Fibroblast of the aortic adventitia (primary cell): ENCODE measurements around the gene CXXC4. TPM values are rescaled to one million over a fixed set of nuclear protein-coding genes. Genes with fewer than 3 reads are reported as not detected.

Experiments used
- DNase-seq: peaks from one replicate; pipeline ENCODE4 v3.0.0-alpha.2; 2010; ENCODE audit warnings: low read depth
- H3K4me3 ChIP-seq: 2 replicates; pipeline ENCODE4 v1.5.1; 2011; ENCODE audit warnings: low read depth, mild to moderate bottlenecking, control low read depth, low read length, moderate library complexity
- total RNA-seq: library from RNA; depleted of rRNA; stranded (reverse); fragments of >200 nt; gene quantifications from 2 replicates; pipeline ENCODE4 v1.2.3, GENCODE V29; 2012; ENCODE audit warnings: low replicate concordance
- TF ChIP-seq, protein P1 (sequence below): IDR thresholded peaks from 2 replicates; pipeline ENCODE4 v1.5.1; 2011; ENCODE audit warnings: mild to moderate bottlenecking, low read length, control low read depth, inconsistent platforms; ENCODE audit not compliant: insufficient read depth

The CXXC4 gene
- total RNA-seq, 1 donor = under 0.01 TPM

DNA sequence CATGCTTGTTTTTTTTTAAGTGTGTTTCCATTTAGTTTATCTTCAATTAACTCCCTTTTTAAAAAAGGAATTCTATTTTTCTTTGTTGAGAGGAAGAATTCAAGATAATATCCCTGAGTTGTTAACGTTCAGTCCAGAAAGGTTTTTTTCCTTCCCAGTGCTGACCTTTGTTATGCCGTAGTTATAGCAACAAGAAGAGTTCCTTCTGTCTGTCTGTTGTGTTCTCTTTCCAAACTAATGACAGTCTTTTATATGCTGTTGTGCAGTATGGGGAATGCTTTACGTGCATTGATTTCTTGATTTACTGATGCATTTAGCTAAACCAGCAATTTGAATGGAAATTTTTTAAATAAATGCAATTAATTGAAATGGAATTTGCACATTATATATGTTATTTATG, 6.6 kb upstream of the CXXC4 start:
- no peak for DNase-seq
- TF ChIP-seq, protein P1, sequence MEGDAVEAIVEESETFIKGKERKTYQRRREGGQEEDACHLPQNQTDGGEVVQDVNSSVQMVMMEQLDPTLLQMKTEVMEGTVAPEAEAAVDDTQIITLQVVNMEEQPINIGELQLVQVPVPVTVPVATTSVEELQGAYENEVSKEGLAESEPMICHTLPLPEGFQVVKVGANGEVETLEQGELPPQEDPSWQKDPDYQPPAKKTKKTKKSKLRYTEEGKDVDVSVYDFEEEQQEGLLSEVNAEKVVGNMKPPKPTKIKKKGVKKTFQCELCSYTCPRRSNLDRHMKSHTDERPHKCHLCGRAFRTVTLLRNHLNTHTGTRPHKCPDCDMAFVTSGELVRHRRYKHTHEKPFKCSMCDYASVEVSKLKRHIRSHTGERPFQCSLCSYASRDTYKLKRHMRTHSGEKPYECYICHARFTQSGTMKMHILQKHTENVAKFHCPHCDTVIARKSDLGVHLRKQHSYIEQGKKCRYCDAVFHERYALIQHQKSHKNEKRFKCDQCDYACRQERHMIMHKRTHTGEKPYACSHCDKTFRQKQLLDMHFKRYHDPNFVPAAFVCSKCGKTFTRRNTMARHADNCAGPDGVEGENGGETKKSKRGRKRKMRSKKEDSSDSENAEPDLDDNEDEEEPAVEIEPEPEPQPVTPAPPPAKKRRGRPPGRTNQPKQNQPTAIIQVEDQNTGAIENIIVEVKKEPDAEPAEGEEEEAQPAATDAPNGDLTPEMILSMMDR = no peak
- H3K4me3 ChIP-seq = no peak overlapping the region

DNA sequence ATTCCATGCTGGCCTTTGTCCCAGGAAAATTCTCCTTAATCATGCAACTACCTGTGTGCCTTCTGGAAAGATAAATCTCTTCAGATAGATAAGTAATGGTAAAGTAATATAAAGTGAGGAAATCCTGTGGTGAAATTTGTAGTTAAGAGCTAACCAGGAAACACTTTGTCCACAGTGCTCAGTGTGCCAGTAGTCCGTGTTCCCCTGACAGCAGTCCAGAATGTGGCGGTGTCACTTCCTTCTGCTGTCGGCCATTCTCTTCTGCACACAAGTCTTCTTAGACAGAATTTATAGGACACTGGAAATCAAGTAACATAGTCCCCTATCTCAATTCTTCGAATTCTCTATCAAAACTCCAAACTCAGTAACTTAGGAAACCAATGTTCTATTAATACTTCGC, 5.7 kb upstream of the CXXC4 start:
- DNase-seq = no peak
- H3K4me3 ChIP-seq = no peak overlapping the region
- TF ChIP-seq, protein P1 = no peak

DNA sequence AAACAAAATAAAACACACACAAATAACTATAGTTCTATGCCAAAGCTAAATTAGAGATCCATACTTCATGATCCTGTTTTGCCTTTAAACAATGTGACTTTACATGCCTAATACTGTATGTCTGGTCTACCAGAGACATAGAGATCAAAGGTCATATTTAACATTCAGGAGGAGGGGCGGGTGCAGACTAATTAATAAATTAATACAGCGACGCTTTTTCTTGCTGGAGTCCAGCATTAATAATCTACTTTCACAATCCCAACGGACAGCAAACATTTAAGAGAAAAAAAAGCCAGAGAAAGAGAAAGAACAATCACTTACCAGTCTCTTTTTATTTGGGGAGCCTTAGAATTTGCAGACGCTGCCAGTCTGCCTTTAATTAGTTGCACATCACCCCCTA, 509 bp downstream of the CXXC4 start:
- H3K4me3 ChIP-seq = no peak overlapping the region
- no peak for DNase-seq
- TF ChIP-seq, protein P1 = no peak

GRCh38 chr4:104493081-104493831, 1.4 kb downstream of the CXXC4 start:
- TF ChIP-seq, protein P1 = no peak
- DNase-seq = no peak
- H3K4me3 ChIP-seq = no peak overlapping the region

DNA sequence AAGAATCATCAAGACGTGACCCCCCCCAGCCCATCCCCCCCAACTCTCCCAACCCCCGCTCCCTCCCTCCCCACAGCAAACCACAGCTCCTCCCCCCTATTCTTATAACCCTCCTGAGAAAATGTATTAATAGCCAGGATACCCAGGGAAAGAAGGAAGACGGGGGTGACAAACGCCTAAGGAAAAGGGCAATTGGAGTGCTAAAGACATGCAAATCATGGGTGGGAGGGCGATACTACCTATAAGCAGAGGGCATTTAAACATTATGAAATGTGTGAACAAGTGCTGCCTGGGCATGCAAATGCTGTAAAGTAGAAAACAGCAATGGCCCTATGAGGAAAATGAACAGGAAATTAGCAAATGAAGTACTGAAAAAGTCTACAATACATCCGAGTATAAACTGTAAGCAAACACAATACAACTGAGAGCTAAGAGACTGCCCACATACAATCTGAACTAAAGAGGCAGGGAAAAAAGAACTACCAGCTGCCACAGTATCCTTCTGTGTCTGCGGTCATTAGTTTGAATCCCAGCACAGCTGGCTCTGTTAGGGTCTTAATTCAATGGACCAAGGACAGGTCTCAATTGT, 2.4 kb downstream of the CXXC4 start:
- no peak for DNase-seq
- TF ChIP-seq, protein P1 = no peak
- peak overlapping the region; percentile 5 for H3K4me3 ChIP-seq

DNA sequence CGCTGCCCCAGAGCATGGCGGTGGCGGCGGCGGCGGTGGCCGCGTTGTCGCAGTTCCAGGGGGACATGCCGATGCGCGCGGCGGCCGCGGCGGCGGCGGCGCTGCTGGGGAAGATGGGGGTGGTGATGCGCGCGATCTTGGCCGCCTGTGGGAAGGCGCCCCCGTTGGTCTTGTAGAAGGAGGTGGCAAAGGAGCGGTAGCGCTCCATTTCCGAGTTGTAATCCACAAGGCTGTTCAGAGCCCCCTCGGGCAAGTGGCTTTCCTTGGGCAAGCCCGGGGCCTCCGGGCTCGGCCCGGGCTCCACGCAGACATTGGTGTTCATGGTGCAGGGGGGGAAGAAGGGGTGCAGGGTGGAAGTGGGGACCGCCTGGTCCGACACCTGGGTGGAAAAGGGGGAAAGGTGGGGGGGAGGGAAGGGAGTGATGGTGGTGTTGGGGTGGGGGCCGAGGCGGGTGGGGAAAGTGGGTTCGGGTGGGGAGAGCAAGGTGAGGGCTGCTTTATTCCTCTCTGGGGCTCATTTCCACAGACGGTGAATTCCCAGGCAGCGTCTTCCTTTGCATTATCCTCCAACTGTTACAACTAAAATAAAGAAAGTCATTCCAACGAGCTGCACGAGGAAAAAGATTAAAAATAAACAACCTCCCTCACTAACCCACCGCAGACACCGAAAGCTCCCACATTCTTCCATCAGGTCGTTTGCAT, 3.1 kb downstream of the CXXC4 start:
- H3K4me3 ChIP-seq = peak overlapping the region; percentile 65
- no peak for DNase-seq
- TF ChIP-seq, protein P1 = no peak
